ENCODE results near the gene PARD3B. TPM values are rescaled to one million over a fixed set of nuclear protein-coding genes. Genes with fewer than 3 reads are reported as not detected.

PARD3B gene
- total and polyA plus RNA-seq, 2 experiments from 2014 or later = 3.5 to 4.4 TPM

GRCh38 chr2:205448189-205448588 lies 902.9 kb downstream of the PARD3B start:
- Histone ChIP-seq H3K4me3 (no peak overlapping the region), H4K20me1 (replicated peaks; ENCODE audit: insufficient read depth) (no peaks in the 10 kb centered on the region), H3K27me3 (ENCODE audit: insufficient read depth) (no peaks in the 10 kb centered on the region), H3K27ac (ENCODE audit: low read depth) (no peak overlapping the region), H3K36me3 (ENCODE audit: insufficient read depth) (no peaks in the 10 kb centered on the region), H3K9me2 (ENCODE audit: insufficient read depth) (0 out of 2 replicates have a peak, but pooled peaks cover 14% of the 10 kb centered on the region), H3K4me2 (no peak overlapping the region), H3F3A (replicated peaks; ENCODE audit: low read depth) (no peaks in the 10 kb centered on the region), H3K79me2 (replicated peaks; ENCODE audit: insufficient read depth) (no peaks in the 10 kb centered on the region), H3K4me1 (ENCODE audit: insufficient read depth) (0 out of 2 replicates have a peak, but pooled peaks cover 5% of the 10 kb centered on the region), H2AFZ (no peak overlapping the region)
- no peak for TF ChIP-seq NANOG (IDR thresholded peaks at IDR 0.05; ENCODE audit: borderline replicate concordance)
- TF ChIP-seq POLR2AphosphoS5 (IDR thresholded peaks at IDR 0.05; ENCODE audit: low read depth) = no peak
- TF ChIP-seq CREB1 (CRISPR knock-in tag; IDR thresholded peaks at IDR 0.05; ENCODE audit: low read depth) = no peak
- no peak for TF ChIP-seq STAT1 (IDR thresholded peaks at IDR 0.05; ENCODE audit: unreplicated experiment)
- no peak for TF ChIP-seq JUNB (IDR thresholded peaks at IDR 0.05; ENCODE audit: unreplicated experiment)
- TF ChIP-seq EZH2phosphoT487 (IDR thresholded peaks at IDR 0.05; ENCODE audit: unreplicated experiment) = no peak
- TF ChIP-seq EZH2 (IDR thresholded peaks at IDR 0.05; ENCODE audit: low read depth, unreplicated experiment) = no peak
- no peak for TF ChIP-seq ZNF114 (CRISPR knock-in tag; IDR thresholded peaks at IDR 0.05)
- TF ChIP-seq ETS1 (IDR thresholded peaks at IDR 0.05) = no peak
- no peak for TF ChIP-seq REST (IDR thresholded peaks at IDR 0.05; ENCODE audit: unreplicated experiment)
- TF ChIP-seq ZNF331 (CRISPR knock-in tag; IDR thresholded peaks at IDR 0.05; ENCODE audit: low read depth) = no peak
- H3K36me3 Mint-ChIP-seq (ENCODE audit: low read depth) = peaks cover 5% of the 10 kb centered on the region; the same call in 2 of the 3 replicates
- ATAC-seq = no peak
- H3K27ac Mint-ChIP-seq = no peak overlapping the region
- peaks cover 2% of the 10 kb centered on the region for H3K27me3 Mint-ChIP-seq (ENCODE audit: insufficient read depth, low read depth, poor library complexity)
- H3K9me3 Mint-ChIP-seq = peaks cover 6% of the 10 kb centered on the region
- peaks cover 13% of the 10 kb centered on the region for H3K4me1 Mint-ChIP-seq
- no peak for DNase-seq (ENCODE audit: low spot score)
- H3K4me3 Mint-ChIP-seq = no peak overlapping the region

DNA sequence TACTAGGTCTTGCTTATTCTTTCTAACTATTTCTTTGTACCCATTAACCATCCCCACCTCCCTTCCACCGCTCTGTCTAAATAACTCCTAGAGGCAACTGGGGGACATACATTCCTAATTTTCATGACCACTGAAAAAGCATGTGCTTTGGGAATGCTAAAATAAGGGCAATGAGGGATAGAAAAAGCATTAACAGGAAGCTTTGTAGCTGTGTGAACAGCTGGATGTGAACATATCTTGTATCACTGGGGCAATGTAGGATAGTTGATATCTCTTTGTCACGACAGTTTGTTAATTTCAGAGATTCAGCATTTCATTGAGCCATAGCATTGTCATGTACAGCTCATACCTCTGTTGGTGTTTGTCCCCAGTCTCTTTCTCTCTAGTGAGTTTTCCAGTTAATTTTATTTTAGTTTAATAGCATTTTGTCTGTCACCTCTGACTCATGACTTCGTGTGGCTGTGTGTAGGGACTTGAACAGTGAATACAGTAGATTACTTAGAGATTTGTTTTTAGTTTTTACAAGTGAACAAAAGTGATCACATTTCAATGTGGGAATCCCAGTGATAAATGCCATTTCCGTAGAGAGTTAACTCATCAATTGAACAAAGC lies 906.7 kb downstream of the PARD3B start:
- no peak overlapping the region for H3K27ac Mint-ChIP-seq
- no peak for DNase-seq (ENCODE audit: low spot score)
- TF ChIP-seq POLR2AphosphoS5 (IDR thresholded peaks at IDR 0.05; ENCODE audit: low read depth) (no peak), STAT1 (IDR thresholded peaks at IDR 0.05; ENCODE audit: unreplicated experiment) (no peak), ETS1 (IDR thresholded peaks at IDR 0.05) (no peak), NANOG (IDR thresholded peaks at IDR 0.05; ENCODE audit: borderline replicate concordance) (no peak), ZNF331 (CRISPR knock-in tag; IDR thresholded peaks at IDR 0.05; ENCODE audit: low read depth) (no peak)

More for the DNA sequence above, 906.7 kb downstream of the PARD3B start:
- no peak overlapping the region for H2AFZ ChIP-seq
- Mint-ChIP-seq H3K4me1 (peaks cover 17% of the 10 kb centered on the region), H3K4me3 (no peak overlapping the region), H3K9me3 (no peaks in the 10 kb centered on the region; the same call in 2 of the 3 replicates), H3K27me3 (ENCODE audit: insufficient read depth, low read depth, poor library complexity) (no peaks in the 10 kb centered on the region), H3K36me3 (ENCODE audit: low read depth) (no peaks in the 10 kb centered on the region)
- no peaks in the 10 kb centered on the region for H3F3A ChIP-seq (replicated peaks; ENCODE audit: low read depth)
- H3K4me2 ChIP-seq = no peak overlapping the region
- 0 out of 2 replicates have a peak, but pooled peaks cover 14% of the 10 kb centered on the region for H3K9me2 ChIP-seq (ENCODE audit: insufficient read depth)
- no peaks in the 10 kb centered on the region for H3K27me3 ChIP-seq (ENCODE audit: insufficient read depth)
- no peaks in the 10 kb centered on the region for H3K79me2 ChIP-seq (replicated peaks; ENCODE audit: insufficient read depth)
- no peak for ATAC-seq
- H4K20me1 ChIP-seq (replicated peaks; ENCODE audit: insufficient read depth) = no peaks in the 10 kb centered on the region
- H3K4me3 ChIP-seq = no peak overlapping the region
- H3K4me1 ChIP-seq (ENCODE audit: insufficient read depth) = 0 out of 2 replicates have a peak, but pooled peaks cover 5% of the 10 kb centered on the region
- no peaks in the 10 kb centered on the region for H3K36me3 ChIP-seq (ENCODE audit: insufficient read depth)
- H3K27ac ChIP-seq (ENCODE audit: low read depth) = no peak overlapping the region
